Hepatocyte (in vitro differentiated cells): ENCODE data around the gene ALOX15.

Experiments
- EZH2 ChIP-seq: fragments of 200-600 bp; sonication (generic); IDR thresholded peaks from 2 replicates; pipeline ENCODE4 v1.6.1; 2016; ENCODE audit warnings: antibody characterized with exemption, mild to moderate bottlenecking, borderline replicate concordance
- TF ChIP-seq, protein P1 (sequence below): fragments of 200-600 bp; sonication (generic); IDR thresholded peaks from 2 replicates; pipeline ENCODE4 v1.5.1; 2016; ENCODE audit warnings: antibody characterized with exemption, mild to moderate bottlenecking; ENCODE audit not compliant: poor library complexity

- TF ChIP-seq, protein P1, sequence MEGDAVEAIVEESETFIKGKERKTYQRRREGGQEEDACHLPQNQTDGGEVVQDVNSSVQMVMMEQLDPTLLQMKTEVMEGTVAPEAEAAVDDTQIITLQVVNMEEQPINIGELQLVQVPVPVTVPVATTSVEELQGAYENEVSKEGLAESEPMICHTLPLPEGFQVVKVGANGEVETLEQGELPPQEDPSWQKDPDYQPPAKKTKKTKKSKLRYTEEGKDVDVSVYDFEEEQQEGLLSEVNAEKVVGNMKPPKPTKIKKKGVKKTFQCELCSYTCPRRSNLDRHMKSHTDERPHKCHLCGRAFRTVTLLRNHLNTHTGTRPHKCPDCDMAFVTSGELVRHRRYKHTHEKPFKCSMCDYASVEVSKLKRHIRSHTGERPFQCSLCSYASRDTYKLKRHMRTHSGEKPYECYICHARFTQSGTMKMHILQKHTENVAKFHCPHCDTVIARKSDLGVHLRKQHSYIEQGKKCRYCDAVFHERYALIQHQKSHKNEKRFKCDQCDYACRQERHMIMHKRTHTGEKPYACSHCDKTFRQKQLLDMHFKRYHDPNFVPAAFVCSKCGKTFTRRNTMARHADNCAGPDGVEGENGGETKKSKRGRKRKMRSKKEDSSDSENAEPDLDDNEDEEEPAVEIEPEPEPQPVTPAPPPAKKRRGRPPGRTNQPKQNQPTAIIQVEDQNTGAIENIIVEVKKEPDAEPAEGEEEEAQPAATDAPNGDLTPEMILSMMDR: no peak
- no peak for TF ChIP-seq EZH2
Measured at GRCh38 chr17:4585638-4585994, 55.9 kb downstream of the ALOX15 start.
